AML-193 (cell line): Measurements from ENCODE around the gene STAB1.
"Not testable (repeated sequence)": the region's sequence is repeated elsewhere in the genome, so short reads cannot be mapped to it uniquely, and the experiment has no call there.

Source experiments
- DNase-seq, 2 experiments: peaks; one replicate each; lab custom pipeline; 2025; lab: John Stamatoyannopoulos, UW

STAB1 gene

DNA sequence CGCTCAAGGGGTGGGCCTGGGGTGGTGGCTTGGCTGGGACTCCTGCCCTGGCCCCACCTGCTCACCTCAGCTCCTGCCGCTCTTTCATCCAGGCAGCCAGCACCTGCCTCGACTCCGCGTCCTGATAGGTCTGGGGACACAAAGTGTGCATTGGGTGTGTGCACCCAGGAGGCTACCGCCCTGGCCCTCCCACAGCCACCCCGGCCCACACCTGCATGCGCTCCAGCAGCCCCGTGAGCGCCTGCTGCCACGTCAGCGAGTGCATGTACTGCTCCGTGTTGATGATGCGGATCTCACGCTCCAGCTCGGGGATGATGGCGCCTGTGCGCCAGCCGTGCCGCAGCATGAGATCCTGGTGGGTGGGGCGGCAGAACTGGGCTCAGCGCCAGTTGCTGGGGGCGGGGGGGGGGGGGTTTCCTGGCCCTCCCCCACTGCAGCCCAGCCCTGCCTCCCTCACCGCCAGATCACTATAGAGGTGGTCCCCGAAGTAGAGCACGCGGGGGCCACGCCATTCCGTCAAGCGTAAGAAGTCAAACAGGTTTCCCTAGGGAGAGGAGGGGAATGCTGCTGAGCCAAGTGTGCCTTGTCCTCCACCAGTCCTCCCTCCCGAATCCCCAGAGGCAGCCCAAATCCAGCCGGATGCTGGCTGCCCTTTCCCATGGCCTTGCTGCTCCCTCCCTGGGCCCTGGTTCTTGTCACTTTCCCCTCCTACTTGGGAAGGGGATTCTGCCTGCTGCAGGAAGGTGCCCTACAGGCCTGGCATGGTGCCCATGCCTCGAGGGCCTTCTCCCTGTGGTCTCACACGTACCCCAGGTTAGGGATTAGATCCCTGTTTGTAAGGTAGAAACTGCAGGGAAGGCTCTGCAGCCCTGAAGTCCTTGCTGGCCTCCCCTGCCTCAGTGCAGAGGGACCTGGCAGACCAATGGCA lies 29.9 kb downstream of the STAB1 start:
- no peak for DNase-seq

DNA sequence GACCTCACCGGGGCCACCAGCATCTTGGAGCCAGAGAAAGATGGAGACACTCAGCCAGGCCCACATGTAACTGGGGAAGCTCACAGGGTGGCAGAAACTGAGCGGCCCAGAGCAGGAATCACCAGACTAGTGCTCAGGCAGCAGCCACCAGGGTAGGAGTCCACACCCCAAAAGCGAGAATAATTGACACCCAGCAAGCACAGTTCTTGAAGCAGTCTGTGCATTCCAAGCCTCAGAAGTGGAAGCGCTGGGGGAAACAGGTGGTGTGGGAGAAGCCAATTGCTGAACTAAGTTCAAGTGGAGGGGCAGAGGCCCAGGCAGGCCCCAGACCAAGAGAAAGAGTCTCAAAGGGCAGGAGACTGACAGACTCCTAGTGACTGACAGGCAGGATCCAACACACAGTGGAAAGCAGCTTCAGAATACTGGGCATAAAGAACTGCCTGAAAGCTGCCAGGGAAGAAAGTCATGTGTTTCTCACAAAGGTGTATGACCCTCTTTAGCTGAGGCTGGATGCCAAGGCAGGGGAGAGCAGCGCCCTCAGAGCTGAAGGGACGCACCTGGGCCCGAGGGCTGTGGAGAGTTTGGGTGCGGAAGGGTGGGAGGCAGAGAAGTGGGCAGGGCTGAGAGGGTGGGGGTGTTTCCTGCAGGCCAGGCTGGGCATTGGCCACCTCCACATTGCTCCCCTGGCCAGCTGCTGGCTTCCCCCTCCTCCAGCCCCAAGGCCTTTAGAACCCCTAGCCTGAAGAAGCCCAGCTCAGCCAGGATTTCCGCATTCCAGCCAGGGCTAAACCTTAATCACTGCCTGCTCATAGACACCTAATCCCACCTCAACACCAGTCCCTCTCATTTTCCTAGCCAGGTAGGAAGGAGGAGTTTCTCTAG lies 30.8 kb downstream of the STAB1 start:
- no peak for DNase-seq

DNA sequence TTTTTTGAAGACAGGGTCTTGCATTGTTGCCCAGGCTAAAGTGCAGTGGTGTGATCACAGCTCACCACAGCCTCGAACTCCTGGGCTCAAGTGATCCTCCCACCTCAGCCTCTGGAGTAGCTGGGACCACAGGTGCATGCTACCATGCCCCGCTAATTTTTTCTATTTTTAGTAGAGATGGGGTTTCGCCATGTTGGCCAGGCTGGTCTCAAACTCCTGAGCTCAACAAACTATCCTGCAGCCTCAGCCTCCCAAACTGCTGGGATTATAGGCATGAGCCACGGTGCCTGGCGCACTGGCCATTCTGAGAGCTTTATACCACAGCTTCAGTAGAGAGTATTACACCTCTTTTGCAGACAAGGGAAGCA lies 31.5 kb downstream of the STAB1 start:
- not testable (repeated sequence) for DNase-seq

DNA sequence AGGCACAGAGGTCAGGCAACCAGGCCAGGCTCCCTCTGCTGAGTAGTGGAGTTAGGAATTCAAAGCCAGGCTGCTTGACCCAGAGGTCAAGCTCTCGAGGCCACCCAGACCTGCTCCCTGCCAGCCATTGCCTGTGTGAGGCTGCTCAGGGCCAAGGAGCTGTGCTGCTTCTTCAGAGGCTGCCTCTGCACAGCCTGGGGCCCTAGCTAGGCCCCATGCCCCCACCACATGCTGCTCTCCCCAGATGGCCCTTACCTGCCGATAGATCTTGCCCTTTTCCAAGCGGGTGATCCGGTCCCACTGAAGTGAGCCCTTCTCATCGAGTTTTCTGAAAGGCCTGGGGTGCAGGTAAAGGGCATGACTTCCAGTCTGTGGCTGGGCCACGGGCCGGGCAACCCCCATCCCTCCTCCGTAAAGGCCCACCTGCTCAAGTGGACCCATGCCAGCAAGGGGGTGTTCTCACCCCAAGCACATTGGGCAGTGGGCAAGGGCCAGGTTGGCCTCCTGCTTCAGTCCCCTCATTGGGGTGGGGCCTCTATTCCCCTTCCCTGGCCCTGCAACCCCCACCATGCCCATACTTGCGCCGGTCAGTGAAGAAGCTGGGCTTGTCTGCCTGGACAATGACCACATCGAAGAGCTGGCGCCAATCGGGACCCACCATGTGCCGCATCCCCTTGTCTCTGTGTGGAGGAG lies 32.0 kb downstream of the STAB1 start:
- DNase-seq, result no peak

DNA sequence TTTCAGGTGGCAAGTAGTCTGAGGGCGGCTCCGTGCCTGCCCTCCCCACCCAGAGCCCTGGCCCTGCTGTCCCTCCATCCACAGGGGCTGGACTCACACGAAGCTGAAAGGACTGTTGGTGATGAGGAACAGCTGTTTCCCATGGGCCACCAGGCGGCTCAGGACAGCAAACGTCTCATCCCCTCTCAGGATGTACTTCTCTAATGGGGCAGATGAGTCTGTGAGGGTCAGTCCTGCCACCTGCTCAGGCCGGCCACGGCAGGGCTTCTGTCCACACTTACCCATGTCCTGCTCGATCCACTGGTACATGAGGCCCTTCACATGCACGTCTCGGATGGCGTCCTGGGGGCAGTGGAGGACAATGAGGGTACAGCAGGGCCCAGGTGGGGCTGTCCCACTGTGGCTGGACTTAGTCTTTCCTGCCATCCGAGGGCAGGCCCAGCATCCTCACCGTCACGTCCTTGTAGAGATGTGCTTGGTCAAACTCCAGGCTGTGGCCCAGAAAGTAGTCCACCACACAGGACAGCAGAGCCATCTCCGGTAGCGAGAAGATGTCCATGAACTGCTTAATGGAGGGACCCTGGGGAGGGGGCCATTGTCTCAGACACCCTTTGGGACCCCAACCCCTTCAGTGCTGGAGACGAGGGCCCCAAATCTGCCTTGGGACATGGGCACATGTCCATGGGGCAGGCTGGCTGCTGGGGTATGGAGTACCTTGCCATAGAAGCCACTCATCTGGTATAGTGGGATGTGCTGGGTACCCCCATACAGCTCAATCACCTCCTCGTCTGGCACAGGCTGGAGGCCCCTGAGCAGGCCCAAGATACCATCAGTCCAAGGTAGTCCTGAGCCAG lies 32.8 kb downstream of the STAB1 start:
- DNase-seq, result no peak

DNA sequence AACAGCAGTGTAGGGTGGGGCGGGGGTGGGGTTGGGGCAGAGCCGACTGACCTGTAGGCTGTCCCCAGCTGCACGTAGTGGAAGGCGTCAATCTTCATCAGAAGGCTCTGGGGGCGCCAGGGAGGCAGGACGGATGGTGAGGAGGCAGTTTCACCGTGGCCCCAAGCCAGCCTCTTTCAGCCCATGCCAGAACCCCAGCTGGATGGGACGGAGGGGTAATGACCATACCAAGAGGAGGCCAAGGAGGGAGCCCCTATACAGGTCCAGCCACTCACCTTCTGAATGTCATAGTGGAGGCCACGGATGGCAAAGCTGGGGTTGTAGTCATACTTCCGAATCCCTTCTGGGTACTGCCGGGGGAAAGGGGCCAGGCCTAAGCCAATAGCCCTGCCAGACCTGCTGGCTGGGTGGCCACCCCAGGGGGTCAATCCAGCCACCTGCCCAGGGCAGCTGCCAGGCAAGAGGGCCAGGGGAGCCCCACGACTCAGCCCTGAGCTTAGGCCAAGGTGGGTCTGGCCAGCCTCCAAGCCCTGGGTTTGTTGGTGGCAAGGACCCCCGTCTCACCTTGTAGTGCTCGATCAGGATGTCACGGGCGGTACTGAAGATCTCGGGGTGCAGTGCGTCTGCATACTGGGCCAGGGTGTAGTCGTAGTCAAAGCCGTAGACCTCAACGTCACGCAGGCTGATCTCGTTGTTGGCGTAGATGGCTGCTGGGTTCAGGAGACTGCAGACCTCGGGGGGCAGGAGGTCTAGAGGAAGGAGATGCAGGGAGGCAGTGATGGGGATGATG lies 33.6 kb downstream of the STAB1 start:
- no peak for DNase-seq

DNA sequence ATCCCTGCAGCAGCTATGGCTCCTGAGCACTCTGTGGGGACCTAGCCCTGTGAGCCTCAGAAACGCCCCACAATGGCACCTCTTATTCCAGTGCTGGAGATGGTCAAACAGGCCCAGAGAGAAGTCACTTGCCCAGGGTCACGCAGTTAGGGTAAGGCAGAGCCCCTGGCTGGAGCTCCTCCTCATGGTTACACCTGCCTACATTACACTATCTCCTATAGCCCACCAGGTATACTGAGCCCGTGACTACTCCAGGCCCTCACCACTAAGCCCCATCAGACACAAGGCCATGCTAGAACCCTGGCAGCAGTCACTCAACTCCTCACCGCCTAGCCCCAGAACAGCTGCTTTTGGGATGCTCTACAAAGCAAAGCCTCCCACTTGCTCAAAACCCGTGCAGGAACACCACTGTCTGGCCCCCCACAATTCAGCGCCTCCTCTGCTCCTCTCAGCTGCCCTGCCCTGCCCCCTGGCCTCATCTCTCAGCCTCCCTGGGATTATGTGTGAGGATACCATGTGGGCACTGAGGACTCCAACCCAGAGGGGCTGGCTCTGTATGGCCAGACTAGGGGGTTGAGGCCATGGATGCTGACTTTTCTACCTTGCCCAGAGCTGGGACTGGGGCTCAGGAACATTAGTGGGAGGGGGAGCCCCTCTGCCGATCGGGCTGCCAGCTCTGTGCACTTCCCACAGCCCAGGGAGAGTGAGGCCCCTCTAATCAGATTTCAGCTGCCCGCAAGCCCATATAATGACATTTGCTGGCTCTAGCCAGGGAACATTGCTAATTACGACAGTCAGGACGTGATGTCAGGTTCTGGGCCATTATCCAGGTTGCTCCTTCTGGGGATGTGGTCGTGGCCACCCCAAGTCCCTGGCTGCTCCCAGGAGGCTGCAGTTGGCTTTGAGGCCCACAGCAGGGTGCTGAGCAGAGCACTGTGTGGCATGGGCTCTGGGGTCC lies 34.5 kb downstream of the STAB1 start:
- peak; percentile 39 to 47 for DNase-seq

DNA sequence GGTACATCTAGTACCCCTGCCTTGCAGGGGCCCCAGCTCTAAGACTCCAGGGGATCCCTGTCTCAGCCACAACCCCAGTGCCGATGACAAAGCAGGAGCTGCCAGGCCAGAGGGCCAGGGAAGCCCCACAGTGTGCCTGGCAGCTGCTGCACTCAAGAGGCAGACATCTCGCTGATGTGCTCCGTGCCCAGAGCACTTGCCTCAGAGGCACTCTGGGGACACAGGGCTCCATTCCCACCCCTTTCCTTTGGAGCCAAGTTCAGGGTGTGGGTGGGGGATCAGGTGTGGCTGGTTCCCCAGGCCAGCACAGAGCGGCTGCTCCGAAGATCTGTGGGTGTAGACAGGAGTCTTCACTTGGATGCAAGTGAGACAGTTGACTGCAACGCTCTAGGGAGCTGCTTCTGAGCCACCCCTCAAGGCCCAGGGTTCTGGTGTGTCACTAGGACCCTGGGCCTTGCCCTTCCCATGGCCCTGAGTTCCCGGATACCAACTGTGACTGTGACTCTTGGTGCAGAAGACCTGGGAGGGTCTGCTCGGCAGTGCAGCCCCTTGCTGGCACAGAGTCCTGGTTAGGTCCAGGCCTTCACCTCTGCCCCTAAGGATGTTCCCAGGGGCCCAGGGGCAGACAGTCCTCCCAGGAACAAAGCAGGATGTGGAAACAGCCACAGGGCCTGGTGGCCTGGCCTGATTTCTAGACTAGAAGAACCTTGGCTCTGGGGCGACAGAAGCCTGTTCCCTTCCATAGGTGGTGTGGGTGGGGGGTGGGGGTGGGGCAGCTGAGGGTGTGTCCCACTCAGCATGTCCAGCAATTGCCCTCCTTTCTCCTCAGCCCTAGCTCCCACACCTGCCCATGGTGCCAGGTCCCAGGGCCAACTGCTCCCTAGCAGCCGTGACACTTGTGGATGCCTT lies 36.0 kb downstream of the STAB1 start:
- DNase-seq, result no peak

DNA sequence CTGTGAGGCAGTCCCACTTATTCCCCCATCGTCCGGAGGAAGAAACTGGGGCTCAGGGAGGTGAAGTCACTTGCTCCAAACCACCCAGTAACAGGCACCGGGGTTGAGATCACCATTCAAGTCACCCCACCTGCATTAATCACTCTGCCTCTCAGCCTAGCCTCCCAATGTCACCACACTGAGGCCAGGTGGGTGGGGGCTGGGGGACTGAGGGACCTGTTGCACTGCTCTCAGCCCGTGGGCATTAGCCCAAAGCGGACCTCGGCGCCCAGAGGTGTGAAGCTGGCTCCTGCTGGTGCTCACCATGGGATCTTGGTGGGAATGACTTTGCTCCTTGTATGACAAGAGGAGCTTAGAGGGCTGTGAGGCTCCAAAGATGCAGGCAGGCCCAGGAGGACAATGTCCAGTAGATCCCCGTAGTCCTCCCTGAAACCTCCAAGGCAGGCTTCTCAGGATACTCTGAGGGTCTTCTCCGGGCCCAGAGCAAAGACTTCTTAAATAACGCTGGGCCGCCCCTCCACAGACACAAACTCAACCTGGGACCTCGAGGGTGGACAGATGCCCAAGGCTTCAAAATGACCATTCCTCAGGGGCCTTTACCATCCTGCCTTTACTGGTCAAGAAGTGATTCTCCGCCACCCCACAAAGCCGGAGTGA lies 36.9 kb downstream of the STAB1 start:
- DNase-seq, result no peak

DNA sequence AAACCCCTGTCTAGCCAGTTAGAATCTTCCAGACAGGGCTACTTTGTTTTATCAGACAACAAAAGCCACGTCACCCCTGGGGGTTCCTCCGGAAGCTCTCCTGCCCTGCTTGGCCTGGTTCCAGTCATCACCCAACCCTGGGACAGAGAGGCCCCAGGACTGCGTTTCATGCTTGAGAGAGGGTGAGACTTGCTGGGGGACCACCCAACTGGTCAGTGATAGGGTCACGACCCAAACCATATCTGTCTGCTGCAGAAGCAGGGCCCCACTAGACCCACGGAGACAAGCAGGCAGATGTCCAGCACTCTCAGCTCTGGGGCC lies 37.3 kb downstream of the STAB1 start:
- no peak for DNase-seq

DNA sequence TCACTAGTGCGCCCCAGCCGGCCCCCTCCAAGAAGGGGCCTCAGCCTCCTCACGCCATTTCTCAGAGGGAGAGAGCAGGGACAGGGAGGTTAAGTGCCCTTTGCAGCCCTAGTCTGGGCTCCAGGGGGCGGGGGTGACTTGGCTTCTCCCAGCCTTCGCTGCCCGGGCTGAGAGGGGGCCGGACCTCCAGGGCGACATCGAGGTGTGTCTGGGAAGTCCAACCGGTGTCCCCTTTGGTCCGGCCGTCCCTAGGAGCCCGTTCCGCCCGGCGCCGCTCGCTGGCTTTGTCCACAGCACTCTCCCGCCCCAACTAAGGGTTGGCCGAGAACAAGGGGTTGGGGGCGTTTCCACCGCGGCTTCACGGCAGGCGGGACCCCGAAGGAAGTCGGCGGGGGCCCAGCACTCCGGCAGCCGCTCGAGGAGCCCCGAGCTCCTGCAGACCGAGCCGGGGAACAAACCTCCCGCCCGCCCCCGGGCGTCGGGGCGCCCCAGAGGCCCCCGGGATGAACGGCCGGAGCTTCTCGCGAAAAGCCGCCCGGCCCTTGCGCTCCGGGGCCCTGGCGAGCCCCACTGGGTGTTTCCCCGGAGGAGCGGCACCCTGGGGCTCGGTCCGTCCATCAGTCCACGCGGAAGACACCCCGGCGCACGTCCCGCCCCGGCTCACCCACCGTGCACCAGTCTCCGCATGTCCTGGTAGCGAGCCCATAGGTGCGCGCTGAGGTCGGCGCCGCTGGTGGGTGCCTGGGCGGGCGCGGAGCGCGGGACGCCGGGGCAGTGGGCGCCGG lies 37.9 kb downstream of the STAB1 start:
- no peak for DNase-seq

DNA sequence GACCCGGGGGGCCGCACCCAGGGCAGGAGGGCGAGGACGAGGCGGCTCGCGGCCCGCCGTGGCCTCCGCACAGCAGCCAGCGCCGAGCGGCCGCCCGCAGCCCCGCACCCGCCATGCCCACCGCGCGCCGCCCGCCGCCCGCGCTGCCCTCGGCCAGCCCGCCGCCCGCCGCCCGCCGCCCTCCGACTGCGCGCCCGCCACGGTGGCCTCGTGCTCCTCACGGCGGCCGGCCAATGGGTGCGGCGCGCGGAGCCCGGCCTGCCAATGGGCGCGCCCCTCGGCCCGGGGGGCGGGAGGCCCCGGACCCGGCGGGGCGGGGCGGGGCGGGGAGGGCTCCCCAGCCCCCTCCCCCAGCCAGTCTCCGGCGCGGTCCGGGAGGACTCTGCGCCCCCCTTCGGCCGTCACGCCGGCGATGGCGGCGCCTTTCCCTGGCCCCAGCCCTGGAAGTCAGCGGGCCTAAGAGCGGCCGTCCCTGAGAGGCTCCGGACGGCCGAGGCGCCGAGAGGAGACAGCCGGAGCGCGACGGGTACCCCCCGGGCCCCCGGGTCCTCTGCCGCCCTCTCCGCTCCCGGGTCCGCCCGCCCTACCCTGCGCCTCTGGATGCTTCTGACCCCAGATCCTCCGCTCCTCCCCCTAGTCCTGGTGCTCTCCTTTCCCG lies 38.6 kb downstream of the STAB1 start, which contains the start of gene NT5DC2:
Gene NT5DC2 (minus strand): TSS at position 235 of the 658 bp plus-strand sequence. CDS start 120 bp downstream, at position 115.
- DNase-seq, result no peak

DNA sequence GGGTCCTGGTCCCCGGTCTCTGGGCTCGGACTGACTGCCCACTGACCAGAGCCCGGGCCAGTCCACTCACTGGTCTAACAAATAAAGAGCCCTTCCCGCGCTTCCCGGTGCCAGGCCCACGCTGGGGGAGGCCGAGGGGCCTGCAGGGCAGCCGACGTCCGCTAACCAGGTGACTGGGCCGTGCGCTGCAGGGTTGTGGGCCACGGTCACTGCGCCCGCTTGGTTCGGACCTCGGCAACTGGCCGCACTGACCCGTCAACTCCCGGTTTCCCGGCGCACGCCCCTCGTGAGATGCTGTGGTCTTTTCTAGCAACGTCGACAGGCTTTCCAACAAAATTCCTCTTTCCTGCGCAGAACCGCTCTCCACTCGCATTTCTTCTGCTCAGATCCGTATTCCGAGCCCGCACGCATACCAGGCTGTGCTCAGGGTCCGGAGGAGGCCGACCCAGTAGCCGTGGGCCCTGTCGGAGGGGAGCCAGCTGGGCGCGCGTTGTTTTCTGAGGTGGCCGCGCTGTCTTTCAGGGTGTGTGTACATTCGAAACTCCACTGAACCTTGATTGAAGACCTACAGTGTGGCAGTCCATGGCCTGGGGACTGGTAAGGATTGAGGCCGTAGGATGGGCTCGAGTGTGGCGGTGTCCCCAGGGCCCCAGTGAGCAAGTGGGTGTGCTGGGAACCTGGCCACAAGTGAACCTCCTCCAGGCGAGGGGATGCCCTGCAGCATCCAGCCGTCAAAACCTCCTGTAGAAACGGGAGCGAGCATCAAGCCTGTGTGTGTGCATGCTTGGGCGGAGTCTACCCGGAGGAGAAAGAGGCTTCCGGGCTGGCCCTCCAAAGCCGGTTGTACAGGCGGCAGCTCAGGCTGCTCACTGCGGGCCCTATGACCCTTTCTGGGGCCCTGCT lies 39.4 kb downstream of the STAB1 start:
- DNase-seq, result no peak

DNA sequence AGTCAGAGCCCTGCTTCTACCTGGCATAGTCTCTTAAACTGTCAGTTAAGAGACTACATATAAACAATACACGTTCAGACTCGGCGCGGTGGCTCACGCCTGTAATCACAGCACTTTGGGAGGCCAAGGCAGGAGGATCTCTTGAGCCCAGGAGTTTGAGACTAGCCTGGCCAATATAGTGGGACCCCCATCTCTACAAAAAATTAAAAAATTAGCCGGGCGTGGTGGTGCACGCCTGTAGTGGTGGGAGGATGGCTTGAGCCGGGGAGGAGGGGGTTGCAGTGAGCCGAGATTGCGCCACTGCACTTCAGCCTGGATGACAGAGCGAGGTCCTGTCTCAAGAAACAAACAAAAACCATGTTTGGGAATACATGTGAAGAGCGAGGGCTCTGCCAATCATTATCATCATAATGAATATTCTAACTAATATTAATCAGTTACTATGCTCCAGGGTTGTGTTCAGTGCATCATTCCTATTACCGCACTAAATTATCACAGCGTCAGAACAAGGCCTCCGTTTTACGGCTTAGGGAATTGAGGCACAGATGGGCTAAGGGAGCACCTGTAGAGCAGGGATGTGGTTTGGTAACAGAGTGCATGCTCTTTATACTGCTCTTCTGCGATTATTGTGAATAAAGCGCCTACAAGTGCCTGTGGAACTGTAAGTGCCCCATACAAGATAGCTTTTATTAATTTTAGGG lies 40.4 kb downstream of the STAB1 start:
- DNase-seq, result no peak

DNA sequence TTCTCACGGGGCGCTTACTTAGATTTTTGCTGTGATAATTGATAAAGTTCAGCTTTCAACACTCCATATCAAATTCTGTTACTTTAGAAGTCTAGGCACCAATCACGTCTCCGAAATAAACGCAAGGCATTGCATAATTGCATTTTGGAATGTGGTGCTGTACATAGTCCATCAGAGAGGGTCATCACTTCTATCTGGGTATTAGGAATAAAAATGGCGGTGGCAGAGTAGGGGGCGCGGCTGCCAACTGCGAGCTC lies 40.9 kb downstream of the STAB1 start:
- no peak for DNase-seq
